Loucy (cell line): Measurements from ENCODE around the gene EXD3.

Experiments used
- H2AFZ ChIP-seq: fragments of 200-600 bp; sonication (generic); 2 replicates; pipeline ENCODE4 v1.6.0; 2016; ENCODE audit warnings: antibody characterized with exemption, mild to moderate bottlenecking, low read length, moderate library complexity
- H3F3A ChIP-seq: fragments of 200-600 bp; 2 replicates; pipeline ENCODE4 v1.6.0; 2016; ENCODE audit warnings: antibody characterized with exemption, low read depth, mild to moderate bottlenecking
- H3K27me3 ChIP-seq: fragments of 200-600 bp; sonication (generic); 2 replicates; pipeline ENCODE4 v1.6.1; 2014; ENCODE audit warnings: low read length, mild to moderate bottlenecking; ENCODE audit not compliant: insufficient read depth, poor library complexity, severe bottlenecking
- H3K36me3 ChIP-seq: fragments of 200-600 bp; sonication (generic); 2 replicates; pipeline ENCODE4 v1.6.1; 2016; ENCODE audit warnings: low read length; ENCODE audit not compliant: insufficient read depth
- H3K4me1 ChIP-seq: fragments of 200-600 bp; sonication (generic); 2 replicates; pipeline ENCODE4 v1.5.1; 2014; ENCODE audit warnings: low read length, mild to moderate bottlenecking; ENCODE audit not compliant: insufficient read depth, poor library complexity, severe bottlenecking
- H3K4me2 ChIP-seq: fragments of 200-600 bp; sonication (generic); 2 replicates; pipeline ENCODE4 v1.6.0; 2014; ENCODE audit warnings: antibody characterized with exemption, low read length, low read depth, mild to moderate bottlenecking; ENCODE audit not compliant: poor library complexity, severe bottlenecking
- H3K4me3 ChIP-seq: fragments of 200-600 bp; sonication (generic); 2 replicates; pipeline ENCODE4 v1.5.1; 2014; ENCODE audit warnings: low read length, mild to moderate bottlenecking, mixed read lengths; ENCODE audit not compliant: poor library complexity, severe bottlenecking
- H3K79me2 ChIP-seq: fragments of 200-600 bp; sonication (generic); 2 replicates; pipeline ENCODE4 v1.6.1; 2014; ENCODE audit warnings: low read length; ENCODE audit not compliant: insufficient read depth
- H3K9ac ChIP-seq: fragments of 200-600 bp; sonication (generic); 2 replicates; pipeline ENCODE4 v1.6.0; 2014; ENCODE audit warnings: mild to moderate bottlenecking, low read depth, low read length, moderate library complexity; ENCODE audit not compliant: poor library complexity, severe bottlenecking
- H3K9me2 ChIP-seq: fragments of 200-600 bp; sonication (generic); replicated peaks from 2 replicates; pipeline ENCODE4 v1.6.1; 2016; ENCODE audit warnings: low read depth, low read length, mixed read lengths
- H3K9me3 ChIP-seq: fragments of 200-600 bp; sonication (generic); 2 replicates; pipeline ENCODE4 v1.6.1; 2014; ENCODE audit warnings: mild to moderate bottlenecking, antibody characterized with exemption, low read length, low read depth; ENCODE audit not compliant: insufficient read depth
- H4K20me1 ChIP-seq: fragments of 200-600 bp; sonication (generic); 2 replicates; pipeline ENCODE4 v1.6.0; 2014; ENCODE audit warnings: antibody characterized with exemption, low read length, mild to moderate bottlenecking; ENCODE audit not compliant: insufficient read depth, poor library complexity, severe bottlenecking
- CTCF ChIP-seq: fragments of 200-600 bp; sonication (generic); conservative IDR thresholded peaks from 2 replicates; pipeline ENCODE4 v1.5.1; 2014; ENCODE audit warnings: mild to moderate bottlenecking, antibody characterized with exemption, low read length
- EZH2phosphoT487 ChIP-seq: fragments of 200-600 bp; IDR thresholded peaks from 2 replicates; pipeline ENCODE4 v1.6.1; 2018; ENCODE audit warnings: antibody characterized with exemption, mild to moderate bottlenecking, moderate library complexity, borderline replicate concordance

EXD3 gene

GRCh38 chr9:137354845-137355760 lies 67.9 kb downstream of the EXD3 start:
- H3K9me3 ChIP-seq = peaks cover 25% of the 10 kb centered on the region; the same call in 1 of the 2 replicates
- H3K4me1 ChIP-seq = no peaks in the 10 kb centered on the region
- no peaks in the 10 kb centered on the region for H3K27me3 ChIP-seq

GRCh38 chr9:137354153-137354844 lies 68.7 kb downstream of the EXD3 start:
- Histone ChIP-seq H2AFZ (no peak overlapping the region), H4K20me1 (no peaks in the 10 kb centered on the region), H3K27me3 (no peaks in the 10 kb centered on the region), H3F3A (0 out of 2 replicates have a peak, but pooled peaks cover 5% of the 10 kb centered on the region), H3K4me3 (no peak overlapping the region), H3K9me2 (no peaks in the 10 kb centered on the region), H3K36me3 (no peaks in the 10 kb centered on the region), H3K4me1 (no peaks in the 10 kb centered on the region), H3K79me2 (no peaks in the 10 kb centered on the region), H3K4me2 (no peak overlapping the region), H3K9me3 (peaks cover 29% of the 10 kb centered on the region; the same call in 1 of the 2 replicates), H3K9ac (no peak overlapping the region)
- TF ChIP-seq EZH2phosphoT487 (no peak), CTCF (no peak)

More at GRCh38 chr9:137354845-137355760, 67.9 kb downstream of the EXD3 start:
- no peak overlapping the region for H2AFZ ChIP-seq
- H3K9ac ChIP-seq = no peak overlapping the region
- 0 out of 2 replicates have a peak, but pooled peaks cover 5% of the 10 kb centered on the region for H3F3A ChIP-seq
- H4K20me1 ChIP-seq = no peaks in the 10 kb centered on the region
- H3K4me3 ChIP-seq = no peak overlapping the region
- no peaks in the 10 kb centered on the region for H3K79me2 ChIP-seq
- no peak overlapping the region for H3K4me2 ChIP-seq
- H3K36me3 ChIP-seq = no peaks in the 10 kb centered on the region
- no peaks in the 10 kb centered on the region for H3K9me2 ChIP-seq
- no peak for TF ChIP-seq CTCF
- no peak for TF ChIP-seq EZH2phosphoT487

GRCh38 chr9:137353223-137354152 lies 69.5 kb downstream of the EXD3 start:
- peaks cover 29% of the 10 kb centered on the region; the same call in 1 of the 2 replicates for H3K9me3 ChIP-seq
- no peak overlapping the region for H3K9ac ChIP-seq
- H3K9me2 ChIP-seq = no peaks in the 10 kb centered on the region
- H2AFZ ChIP-seq = no peak overlapping the region
- H3K79me2 ChIP-seq = no peaks in the 10 kb centered on the region
- H3K4me3 ChIP-seq = no peak overlapping the region
- H3F3A ChIP-seq = 0 out of 2 replicates have a peak, but pooled peaks cover 5% of the 10 kb centered on the region
- H4K20me1 ChIP-seq = no peaks in the 10 kb centered on the region
- no peaks in the 10 kb centered on the region for H3K36me3 ChIP-seq
- no peak overlapping the region for H3K4me2 ChIP-seq
- H3K4me1 ChIP-seq = no peaks in the 10 kb centered on the region
- no peak for TF ChIP-seq CTCF
- TF ChIP-seq EZH2phosphoT487 = no peak
- no peaks in the 10 kb centered on the region for H3K27me3 ChIP-seq
